ENCODE results near the gene PFKFB1.
A peak's percentile ranks its signal among the peaks of the same experiment; 100 is the strongest.

Gene PFKFB1

GRCh38 chrX:54920610-54921426, 73.2 kb downstream of the PFKFB1 start, which contains the start of gene TRO:
Gene TRO (plus strand): TSS chrX:54920824. CDS start chrX:54922247, 1,423 bp downstream.
- no peak for DNase-seq

GRCh38 chrX:54909941-54910340, 84.0 kb downstream of the PFKFB1 start:
- DNase-seq, result no peak

GRCh38 chrX:54894159-54894558, 99.8 kb downstream of the PFKFB1 start:
- DNase-seq, result no peak

- peak; percentile 30 for DNase-seq
These were observed 102.4 kb downstream of the PFKFB1 start for GRCh38 chrX:54891573-54891972.

- DNase-seq, result no peak
These were observed 108.2 kb downstream of the PFKFB1 start for GRCh38 chrX:54885740-54886139.

Data from RPMI8226 (cell line).